Tibial artery (tissue), 4 donors: Measurements from ENCODE around the gene SOBP.

Experiments used
- DNase-seq, 2 donors: peaks; one replicate each; pipeline ENCODE4 v3.0.0-alpha.2; 2019
- H3K27ac ChIP-seq, 2 donors: fragments of 200-600 bp; sonication (generic) in 1 of 2; 1 replicate in 1 of 2; 2 replicates in 1 of 2; pipeline ENCODE4 v1.5.1; 2018 to 2019; ENCODE audit warnings: mild to moderate bottlenecking in 1 of 2
- H3K27me3 ChIP-seq, 2 donors: fragments of 200-600 bp; sonication (generic) in 1 of 2; one replicate each; pipeline versions ENCODE4 v1.5.1 to v1.6.0; 2016 to 2019
- H3K36me3 ChIP-seq, 3 donors: fragments of 200-600 bp; sonication (generic) in 2 of 3; one replicate each; pipeline ENCODE4 v1.5.1; 2016 to 2019; ENCODE audit warnings: mild to moderate bottlenecking in 2 of 3
- H3K4me1 ChIP-seq, 4 donors: fragments of 200-600 bp; sonication (generic) in 2 of 4; 1 replicate in 3 of 4; 2 replicates in 1 of 4; pipeline ENCODE4 v1.5.1; 2016 to 2019
- H3K4me3 ChIP-seq, 2 donors: fragments of 200-600 bp; sonication (generic) in 1 of 2; 1 replicate in 1 of 2; 2 replicates in 1 of 2; pipeline ENCODE4 v1.5.1; 2018 to 2019; ENCODE audit warnings: mild to moderate bottlenecking in 2 of 2
- H3K9me3 ChIP-seq, 3 donors: fragments of 200-600 bp; sonication (generic) in 1 of 3; one replicate each; pipeline ENCODE4 v1.5.1; 2016 to 2019
- intact Hi-C: fragments of 100-400 bp; cut with DNase I; formaldehyde crosslinking; loops from one replicate; pipeline ENCODE4 v1.15.0; 2023; ENCODE audit warnings: low total_unique reads
- TF ChIP-seq, protein P1 (sequence below), 2 experiments: fragments of 200-600 bp in 1 of 2; fragments of 450-650 bp in 1 of 2; IDR thresholded peaks; one replicate each; pipeline ENCODE4 v1.5.1; 2017 to 2019; ENCODE audit warnings: antibody characterized with exemption in 2 of 2, mild to moderate bottlenecking in 1 of 2, moderate library complexity in 1 of 2

The SOBP gene

DNA sequence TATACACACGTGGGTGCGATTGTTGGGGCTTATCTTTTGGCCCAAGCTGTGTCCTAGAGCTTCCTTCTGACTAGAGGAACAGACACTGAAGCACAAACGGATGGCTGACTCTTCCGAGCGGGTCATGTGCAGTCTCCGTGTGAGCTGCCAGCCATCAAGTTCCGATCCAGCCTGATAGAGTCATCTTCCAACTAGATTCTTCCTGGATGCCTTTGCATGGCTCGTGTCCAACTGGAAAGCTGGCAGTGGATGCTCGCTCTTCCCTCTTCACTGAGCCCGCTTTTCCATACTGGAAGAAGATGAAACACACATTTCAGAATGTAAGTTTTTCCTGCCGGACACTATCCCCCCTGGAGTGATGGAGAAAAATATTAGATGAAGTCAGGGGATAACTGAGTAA lies 186.1 kb downstream of the SOBP start:
- no peak overlapping the region for H3K4me3 ChIP-seq
- TF ChIP-seq, protein P1, sequence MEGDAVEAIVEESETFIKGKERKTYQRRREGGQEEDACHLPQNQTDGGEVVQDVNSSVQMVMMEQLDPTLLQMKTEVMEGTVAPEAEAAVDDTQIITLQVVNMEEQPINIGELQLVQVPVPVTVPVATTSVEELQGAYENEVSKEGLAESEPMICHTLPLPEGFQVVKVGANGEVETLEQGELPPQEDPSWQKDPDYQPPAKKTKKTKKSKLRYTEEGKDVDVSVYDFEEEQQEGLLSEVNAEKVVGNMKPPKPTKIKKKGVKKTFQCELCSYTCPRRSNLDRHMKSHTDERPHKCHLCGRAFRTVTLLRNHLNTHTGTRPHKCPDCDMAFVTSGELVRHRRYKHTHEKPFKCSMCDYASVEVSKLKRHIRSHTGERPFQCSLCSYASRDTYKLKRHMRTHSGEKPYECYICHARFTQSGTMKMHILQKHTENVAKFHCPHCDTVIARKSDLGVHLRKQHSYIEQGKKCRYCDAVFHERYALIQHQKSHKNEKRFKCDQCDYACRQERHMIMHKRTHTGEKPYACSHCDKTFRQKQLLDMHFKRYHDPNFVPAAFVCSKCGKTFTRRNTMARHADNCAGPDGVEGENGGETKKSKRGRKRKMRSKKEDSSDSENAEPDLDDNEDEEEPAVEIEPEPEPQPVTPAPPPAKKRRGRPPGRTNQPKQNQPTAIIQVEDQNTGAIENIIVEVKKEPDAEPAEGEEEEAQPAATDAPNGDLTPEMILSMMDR (IDR thresholded peaks at IDR 0.05) = no peak
- H3K27ac ChIP-seq = no peak overlapping the region
- no peaks in the 10 kb centered on the region for H3K36me3 ChIP-seq
- no peaks in the 10 kb centered on the region for H3K9me3 ChIP-seq
- intact Hi-C loops = loop anchor here (5.0 kb wide), 1 partner anchor 171 kb away; no protein-coding TSS in a partner anchor
- no peaks in the 10 kb centered on the region for H3K27me3 ChIP-seq
- peaks cover 0 to 5% (median 2%) of the 10 kb centered on the region in 4 donors for H3K4me1 ChIP-seq
- no peak for DNase-seq

DNA sequence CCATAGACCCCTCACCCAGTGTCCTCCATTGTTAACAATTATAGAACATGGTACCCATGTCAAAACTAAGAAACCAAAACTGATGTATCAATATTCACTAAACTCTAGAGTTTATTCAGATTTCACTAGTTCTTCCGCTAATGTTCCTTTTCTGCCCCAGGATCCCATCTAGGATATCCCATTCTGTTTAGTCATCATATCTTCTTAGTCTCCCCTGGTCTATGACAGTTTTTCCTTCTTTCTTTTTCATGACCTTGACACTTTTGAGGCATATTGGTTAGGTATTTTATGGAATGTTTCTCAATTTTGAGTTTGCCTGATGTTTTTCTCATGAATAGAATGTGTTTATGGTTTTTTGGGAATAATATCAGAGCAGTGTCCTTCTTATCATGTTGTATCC lies 187.5 kb downstream of the SOBP start:
- Histone ChIP-seq H3K9me3 (no peaks in the 10 kb centered on the region), H3K4me3 (no peak overlapping the region), H3K36me3 (no peaks in the 10 kb centered on the region), H3K4me1 (peaks cover 0 to 5% (median 2%) of the 10 kb centered on the region in 4 donors), H3K27me3 (no peaks in the 10 kb centered on the region), H3K27ac (no peak overlapping the region)
- no peak for DNase-seq
- TF ChIP-seq, protein P1 (IDR thresholded peaks at IDR 0.05) = no peak
- intact Hi-C loops = loop anchor here (5.0 kb wide), 1 partner anchor 170 kb away; no protein-coding TSS in a partner anchor

DNA sequence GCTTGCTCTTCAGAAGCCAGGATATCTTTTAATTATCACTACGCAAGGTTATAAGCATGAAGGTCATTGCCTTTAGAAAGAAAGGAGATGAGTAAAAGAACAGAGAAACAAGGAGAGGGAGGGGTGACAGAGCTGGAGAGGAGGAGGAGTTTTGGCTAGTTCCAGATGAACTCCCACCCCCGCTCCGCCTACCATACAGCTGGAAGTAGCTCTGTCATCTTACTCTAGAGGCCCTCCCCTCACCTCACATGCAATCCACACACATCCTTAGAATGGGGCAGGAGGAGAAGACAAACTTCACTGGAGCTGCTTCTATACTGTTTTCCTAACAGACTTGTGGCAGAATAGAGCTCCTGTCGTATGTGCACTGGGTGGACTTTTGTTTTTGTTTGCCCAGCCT lies 189.5 kb downstream of the SOBP start:
- Histone ChIP-seq H3K9me3 (no peaks in the 10 kb centered on the region), H3K27me3 (no peaks in the 10 kb centered on the region), H3K27ac (no peak overlapping the region), H3K4me3 (no peak overlapping the region), H3K36me3 (no peaks in the 10 kb centered on the region), H3K4me1 (peaks cover 0 to 5% (median 2%) of the 10 kb centered on the region in 4 donors)
- no peak for DNase-seq
- intact Hi-C loops = loop anchor here (1.0 to 5.0 kb wide), 2 partner anchors 23 to 168 kb away; no protein-coding TSS in a partner anchor
- TF ChIP-seq, protein P1 (IDR thresholded peaks at IDR 0.05) = no peak

DNA sequence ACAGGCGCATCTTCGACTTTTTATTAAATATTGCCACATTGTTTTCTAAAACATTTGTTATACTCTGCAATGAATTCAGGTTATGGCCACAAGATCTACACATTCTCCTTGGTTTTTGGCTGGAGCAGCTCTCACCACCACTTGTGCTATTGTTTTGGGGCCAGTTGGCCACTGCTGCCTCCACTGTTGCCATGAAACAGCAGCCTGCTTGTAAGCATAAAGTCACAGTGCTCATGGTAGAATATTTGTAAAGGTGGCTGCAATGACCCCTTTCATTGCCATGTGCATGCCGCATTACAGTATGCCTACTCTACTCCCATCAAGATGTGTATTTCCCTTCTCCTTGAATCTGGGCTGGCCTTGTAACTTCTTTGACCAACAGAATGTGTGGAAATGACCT lies 192.8 kb downstream of the SOBP start:
- Histone ChIP-seq H3K4me1 (no peaks in the 10 kb centered on the region), H3K27ac (no peak overlapping the region), H3K4me3 (no peak overlapping the region), H3K9me3 (no peaks in the 10 kb centered on the region), H3K27me3 (no peaks in the 10 kb centered on the region), H3K36me3 (no peaks in the 10 kb centered on the region)
- intact Hi-C loops = no loop called here
- TF ChIP-seq, protein P1 (IDR thresholded peaks at IDR 0.05) = no peak
- DNase-seq = no peak

DNA sequence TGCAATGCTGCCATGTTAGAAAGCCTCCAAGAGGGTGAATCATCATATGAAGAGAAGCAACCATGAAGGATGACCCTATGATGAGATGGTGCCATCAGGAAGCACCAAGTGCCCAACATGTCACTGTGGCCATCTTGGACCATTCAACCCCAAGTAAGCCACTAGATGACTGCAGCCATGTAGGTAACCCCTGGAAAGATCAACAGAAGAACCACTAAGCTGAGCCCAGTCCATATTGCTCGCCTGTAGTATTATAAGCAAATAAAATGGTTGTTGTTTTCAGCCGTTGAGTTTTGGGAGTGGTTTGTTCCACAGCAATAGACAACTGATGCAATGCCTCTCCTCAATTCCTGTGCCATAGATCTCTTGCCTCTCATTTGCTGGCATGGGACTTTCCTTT lies 193.3 kb downstream of the SOBP start:
- Histone ChIP-seq H3K36me3 (no peaks in the 10 kb centered on the region), H3K27ac (no peak overlapping the region), H3K4me1 (no peaks in the 10 kb centered on the region), H3K27me3 (no peaks in the 10 kb centered on the region), H3K4me3 (no peak overlapping the region), H3K9me3 (no peaks in the 10 kb centered on the region)
- TF ChIP-seq, protein P1 (IDR thresholded peaks at IDR 0.05) = no peak
- intact Hi-C loops = no loop called here
- no peak for DNase-seq

DNA sequence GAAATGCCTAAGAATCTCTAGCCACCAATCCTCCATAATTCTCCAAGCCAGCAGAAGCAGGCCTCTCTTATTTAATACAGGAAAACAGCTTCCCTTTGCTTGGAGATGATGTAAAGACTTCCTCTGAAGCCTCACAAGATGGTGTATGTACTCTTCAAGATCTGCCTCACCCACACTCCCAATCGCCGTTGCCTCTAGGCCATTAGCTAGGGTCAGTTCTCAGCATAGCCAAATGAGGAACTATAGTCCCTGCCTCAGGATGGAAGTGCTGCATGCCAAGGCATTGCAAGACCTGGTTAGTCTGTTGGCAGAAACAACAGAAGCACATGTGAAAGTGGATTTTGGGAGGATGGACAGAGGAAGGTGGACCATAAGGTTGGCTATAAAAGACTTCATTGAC lies 195.1 kb downstream of the SOBP start:
- Histone ChIP-seq H3K4me1 (peaks cover 0 to 4% (median 2%) of the 10 kb centered on the region in 4 donors), H3K27ac (no peak overlapping the region), H3K36me3 (no peaks in the 10 kb centered on the region), H3K9me3 (no peaks in the 10 kb centered on the region), H3K27me3 (no peaks in the 10 kb centered on the region), H3K4me3 (no peak overlapping the region)
- TF ChIP-seq, protein P1 (IDR thresholded peaks at IDR 0.05) = no peak
- intact Hi-C loops = no loop called here
- no peak for DNase-seq
